ENCODE data around the gene ASPSCR1. TPM values are rescaled to one million over a fixed set of nuclear protein-coding genes. Genes with fewer than 3 reads are reported as not detected.

ASPSCR1 gene
- total and polyA plus RNA-seq, 2 of the 13 experiments (the other 11 are each of a cell fraction or from before 2014, with no cell fraction given) = 274 to 314 TPM

GRCh38 chr17:81927653-81928543, 49.5 kb upstream of the ASPSCR1 start, which contains the start of gene MAFG (continued):
- TF ChIP-seq BRF2 (CRISPR knock-in tag; IDR thresholded peaks at IDR 0.05) (no peak), ZNF605 (CRISPR knock-in tag; IDR thresholded peaks at IDR 0.05) (no peak), ZBTB7A (CRISPR knock-in tag; IDR thresholded peaks at IDR 0.05) (peak; percentile 60), GZF1 (CRISPR knock-in tag; IDR thresholded peaks at IDR 0.05) (no peak), ZNF275 (CRISPR knock-in tag; IDR thresholded peaks at IDR 0.05; ENCODE audit: borderline replicate concordance) (peak; percentile 95; the same call in 1 of the 2 replicates), ETS1 (CRISPR knock-in tag; IDR thresholded peaks at IDR 0.05) (no peak; the same call in 1 of the 2 replicates), ETV5 (CRISPR knock-in tag; IDR thresholded peaks at IDR 0.05; ENCODE audit: borderline replicate concordance) (peak; percentile 12; the same call in 1 of the 2 replicates), ZNF446 (CRISPR knock-in tag; IDR thresholded peaks at IDR 0.05) (peak; percentile 19; the same call in 1 of the 2 replicates), GTF3A (CRISPR knock-in tag; conservative IDR thresholded peaks at IDR 0.05) (0 out of 2 replicates have a peak, but pooled peaks have one; percentile 47), ZNF644 (CRISPR knock-in tag; IDR thresholded peaks at IDR 0.05; ENCODE audit: low read depth) (no peak), HOXA9 (CRISPR knock-in tag; IDR thresholded peaks at IDR 0.05; ENCODE audit: borderline replicate concordance) (no peak), ZNF225 (CRISPR knock-in tag; IDR thresholded peaks at IDR 0.05) (peak; percentile 53; the same call in 1 of the 2 replicates), MYPOP (CRISPR knock-in tag; IDR thresholded peaks at IDR 0.05) (peak; percentile 97), U2AF2 (IDR thresholded peaks at IDR 0.05; ENCODE audit: low read depth, low read length) (no peak), ZBTB37 (CRISPR knock-in tag; IDR thresholded peaks at IDR 0.05) (no peak), MEF2D (CRISPR knock-in tag; IDR thresholded peaks at IDR 0.05) (no peak), BCLAF1 (IDR thresholded peaks at IDR 0.05) (no peak)
